ENCODE measurements around the gene MRPL47.
A peak's percentile ranks its signal among the peaks of the same experiment; 100 is the strongest.

Gene MRPL47

GRCh38 chr3:179591313-179591712 is 13.1 kb downstream of the MRPL47 start:
- WGBS (ENCODE audit: insufficient coverage, insufficient read length), result no CpG with 5 or more reads among the region's 1 CpG
- Histone ChIP-seq H3K4me1 (ENCODE audit: control insufficient read depth, insufficient read depth, low read length) (no peaks in the 10 kb centered on the region), H3K27ac (ENCODE audit: low read length) (no peak overlapping the region), H3K9me3 (ENCODE audit: control insufficient read depth, insufficient read depth, low read length) (no peaks in the 10 kb centered on the region), H3K27me3 (ENCODE audit: control insufficient read depth, insufficient read depth, low read length) (no peaks in the 10 kb centered on the region), H3K4me3 (ENCODE audit: low read length) (no peak overlapping the region), H3K36me3 (ENCODE audit: control insufficient read depth, insufficient read depth, low read length) (peaks cover 6% of the 10 kb centered on the region; the same call in 1 of the 2 replicates)
- no peak for DNase-seq (ENCODE audit: low read depth, low spot score)

DNA sequence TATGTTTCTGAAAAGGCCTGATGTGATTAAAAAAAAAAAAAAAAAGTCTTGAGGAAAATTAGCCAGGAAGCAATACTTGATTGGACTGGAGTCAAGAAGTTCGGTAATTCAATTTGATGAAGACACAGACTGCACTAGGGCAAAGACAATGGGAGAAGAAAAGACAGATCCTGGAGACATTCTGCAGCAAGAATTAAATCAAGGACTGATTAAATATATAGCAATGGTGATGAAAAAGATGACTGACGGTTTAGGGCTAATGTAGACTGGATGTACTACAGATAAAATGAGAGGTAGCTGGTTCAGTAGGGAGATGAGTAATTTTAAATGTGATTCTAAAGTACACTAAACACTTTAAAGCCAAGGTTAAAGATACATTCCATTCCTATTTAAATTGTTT is 13.8 kb downstream of the MRPL47 start:
- Histone ChIP-seq H3K36me3 (ENCODE audit: control insufficient read depth, insufficient read depth, low read length) (peaks cover 6% of the 10 kb centered on the region; the same call in 1 of the 2 replicates), H3K4me1 (ENCODE audit: control insufficient read depth, insufficient read depth, low read length) (no peaks in the 10 kb centered on the region)
- WGBS (ENCODE audit: insufficient coverage, insufficient read length), result no CpG with 5 or more reads among the region's 2 CpGs

GRCh38 chr3:179589143-179589542 is 15.3 kb downstream of the MRPL47 start:
- Histone ChIP-seq H3K36me3 (ENCODE audit: control insufficient read depth, insufficient read depth, low read length) (peaks cover 6% of the 10 kb centered on the region; the same call in 1 of the 2 replicates), H3K4me3 (ENCODE audit: low read length) (no peak overlapping the region), H3K4me1 (ENCODE audit: control insufficient read depth, insufficient read depth, low read length) (no peaks in the 10 kb centered on the region), H3K27ac (ENCODE audit: low read length) (no peak overlapping the region), H3K9me3 (ENCODE audit: control insufficient read depth, insufficient read depth, low read length) (no peaks in the 10 kb centered on the region), H3K27me3 (ENCODE audit: control insufficient read depth, insufficient read depth, low read length) (no peaks in the 10 kb centered on the region)
- no peak for DNase-seq (ENCODE audit: low read depth, low spot score)

More for the DNA sequence above, 13.8 kb downstream of the MRPL47 start:
- no peak overlapping the region for H3K4me3 ChIP-seq (ENCODE audit: low read length)
- no peaks in the 10 kb centered on the region for H3K27me3 ChIP-seq (ENCODE audit: control insufficient read depth, insufficient read depth, low read length)
- no peak overlapping the region for H3K27ac ChIP-seq (ENCODE audit: low read length)
- H3K9me3 ChIP-seq (ENCODE audit: control insufficient read depth, insufficient read depth, low read length), result no peaks in the 10 kb centered on the region
- DNase-seq (ENCODE audit: low read depth, low spot score), result no peak

GRCh38 chr3:179580992-179581391 is 23.4 kb downstream of the MRPL47 start:
- H3K36me3 ChIP-seq (ENCODE audit: control insufficient read depth, insufficient read depth, low read length), result peaks cover 3% of the 10 kb centered on the region; the same call in 1 of the 2 replicates
- H3K27ac ChIP-seq (ENCODE audit: low read length), result no peak overlapping the region
- no peaks in the 10 kb centered on the region for H3K4me1 ChIP-seq (ENCODE audit: control insufficient read depth, insufficient read depth, low read length)
- H3K4me3 ChIP-seq (ENCODE audit: low read length), result no peak overlapping the region
- no peaks in the 10 kb centered on the region for H3K27me3 ChIP-seq (ENCODE audit: control insufficient read depth, insufficient read depth, low read length)
- DNase-seq (ENCODE audit: low read depth, low spot score), result no peak
- no CpG with 5 or more reads among the region's 1 CpG for WGBS (ENCODE audit: insufficient coverage, insufficient read length)
- H3K9me3 ChIP-seq (ENCODE audit: control insufficient read depth, insufficient read depth, low read length), result no peaks in the 10 kb centered on the region

GRCh38 chr3:179565496-179565895 is 38.9 kb downstream of the MRPL47 start:
- no peaks in the 10 kb centered on the region for H3K27me3 ChIP-seq (ENCODE audit: control insufficient read depth, insufficient read depth, low read length)
- H3K9me3 ChIP-seq (ENCODE audit: control insufficient read depth, insufficient read depth, low read length), result no peaks in the 10 kb centered on the region
- no peak for DNase-seq (ENCODE audit: low read depth, low spot score)
- H3K36me3 ChIP-seq (ENCODE audit: control insufficient read depth, insufficient read depth, low read length), result peaks cover 2% of the 10 kb centered on the region; the same call in 1 of the 2 replicates
- no peak overlapping the region for H3K4me3 ChIP-seq (ENCODE audit: low read length)
- WGBS (ENCODE audit: insufficient coverage, insufficient read length), result no CpG with 5 or more reads among the region's 3 CpGs
- H3K27ac ChIP-seq (ENCODE audit: low read length), result no peak overlapping the region
- H3K4me1 ChIP-seq (ENCODE audit: control insufficient read depth, insufficient read depth, low read length), result no peaks in the 10 kb centered on the region

DNA sequence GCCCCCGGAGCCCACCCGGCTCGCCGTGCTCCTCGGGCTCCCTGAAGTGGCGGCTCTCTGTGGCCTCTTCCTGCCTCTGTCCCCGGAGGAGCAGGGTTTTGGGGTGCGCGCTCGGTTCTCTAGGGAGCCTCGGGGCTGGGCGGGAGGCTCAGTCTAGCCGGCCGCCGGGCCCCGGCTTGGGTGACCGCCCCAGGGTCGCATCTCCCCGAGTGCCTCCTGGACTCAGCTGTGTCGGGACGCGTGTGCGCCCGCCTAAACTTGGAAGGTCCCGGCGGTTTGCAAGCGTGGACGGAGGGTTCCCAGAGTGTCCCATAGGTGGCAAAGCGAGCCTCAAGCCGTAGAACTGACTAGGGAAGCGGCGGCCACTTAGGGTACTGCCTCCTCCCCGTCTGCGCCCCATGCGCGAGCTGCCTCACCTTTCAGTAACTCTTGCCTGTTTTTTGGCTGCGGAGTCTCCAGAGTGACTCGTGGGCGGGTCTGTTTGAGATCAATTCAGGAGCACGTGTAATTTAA is 41.1 kb downstream of the MRPL47 start:
- no peaks in the 10 kb centered on the region for H3K36me3 ChIP-seq (ENCODE audit: control insufficient read depth, insufficient read depth, low read length)
- no peaks in the 10 kb centered on the region for H3K4me1 ChIP-seq (ENCODE audit: control insufficient read depth, insufficient read depth, low read length)
- no CpG with 5 or more reads among the region's 40 CpGs for WGBS (ENCODE audit: insufficient coverage, insufficient read length)
- H3K9me3 ChIP-seq (ENCODE audit: control insufficient read depth, insufficient read depth, low read length), result no peaks in the 10 kb centered on the region
- peak overlapping the region; percentile 90 for H3K4me3 ChIP-seq (ENCODE audit: low read length)
- H3K27me3 ChIP-seq (ENCODE audit: control insufficient read depth, insufficient read depth, low read length), result no peaks in the 10 kb centered on the region
- no peak for DNase-seq (ENCODE audit: low read depth, low spot score)
- no peak overlapping the region for H3K27ac ChIP-seq (ENCODE audit: low read length)

GRCh38 chr3:179562591-179563270 is 41.7 kb downstream of the MRPL47 start, which contains the start of gene ACTL6A:
Gene ACTL6A (plus strand): TSS chr3:179562926. CDS start chr3:179563093, 167 bp downstream.
- H3K27me3 ChIP-seq (ENCODE audit: control insufficient read depth, insufficient read depth, low read length), result no peaks in the 10 kb centered on the region
- no peaks in the 10 kb centered on the region for H3K9me3 ChIP-seq (ENCODE audit: control insufficient read depth, insufficient read depth, low read length)
- no CpG with 5 or more reads among the region's 55 CpGs for WGBS (ENCODE audit: insufficient coverage, insufficient read length)
- H3K36me3 ChIP-seq (ENCODE audit: control insufficient read depth, insufficient read depth, low read length), result no peaks in the 10 kb centered on the region
- no peak within 1 kb of the TSS for H3K27ac ChIP-seq (ENCODE audit: low read length)
- peak within 1 kb of the TSS; percentile 90 for H3K4me3 ChIP-seq (ENCODE audit: low read length)
- DNase-seq (ENCODE audit: low read depth, low spot score), result peak; percentile 99
- H3K4me1 ChIP-seq (ENCODE audit: control insufficient read depth, insufficient read depth, low read length), result no peaks in the 10 kb centered on the region

DNA sequence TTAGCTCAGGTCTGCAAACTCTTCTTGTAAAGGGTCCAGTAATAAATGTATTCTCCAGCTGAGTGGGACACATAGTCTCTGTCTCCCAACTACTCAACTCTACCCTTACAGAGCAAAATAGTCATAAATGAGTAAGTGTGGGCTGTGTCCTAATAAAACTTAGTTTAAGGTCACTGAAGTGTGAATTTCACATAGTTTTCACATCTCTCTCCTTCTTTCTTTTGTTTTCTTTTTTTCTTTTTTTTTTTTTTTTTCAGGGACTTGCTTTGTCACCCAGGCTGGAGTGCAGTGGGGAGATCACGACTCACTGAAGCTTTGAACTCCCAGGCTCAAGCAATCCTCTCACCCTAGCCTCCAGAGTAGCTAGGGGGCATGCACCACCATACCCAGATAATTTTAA is 43.6 kb downstream of the MRPL47 start:
- Histone ChIP-seq H3K4me1 (ENCODE audit: control insufficient read depth, insufficient read depth, low read length) (no peaks in the 10 kb centered on the region), H3K9me3 (ENCODE audit: control insufficient read depth, insufficient read depth, low read length) (no peaks in the 10 kb centered on the region), H3K27ac (ENCODE audit: low read length) (no peak overlapping the region), H3K27me3 (ENCODE audit: control insufficient read depth, insufficient read depth, low read length) (no peaks in the 10 kb centered on the region), H3K36me3 (ENCODE audit: control insufficient read depth, insufficient read depth, low read length) (no peaks in the 10 kb centered on the region), H3K4me3 (ENCODE audit: low read length) (no peak overlapping the region)
- DNase-seq (ENCODE audit: low read depth, low spot score), result no peak
- no CpG with 5 or more reads among the region's 1 CpG for WGBS (ENCODE audit: insufficient coverage, insufficient read length)

- Histone ChIP-seq H3K27me3 (ENCODE audit: control insufficient read depth, insufficient read depth, low read length) (no peaks in the 10 kb centered on the region), H3K4me3 (ENCODE audit: low read length) (no peak overlapping the region)
- DNase-seq (ENCODE audit: low read depth, low spot score), result no peak
These were observed 45.6 kb downstream of the MRPL47 start for GRCh38 chr3:179558742-179559364.

GRCh38 chr3:179551349-179552105 is 52.9 kb downstream of the MRPL47 start:
- H3K27ac ChIP-seq (ENCODE audit: low read length), result no peak overlapping the region
- WGBS (ENCODE audit: insufficient coverage, insufficient read length), result no CpG with 5 or more reads among the region's 4 CpGs
- peaks cover 4% of the 10 kb centered on the region for H3K4me1 ChIP-seq (ENCODE audit: control insufficient read depth, insufficient read depth, low read length)
- no peaks in the 10 kb centered on the region for H3K27me3 ChIP-seq (ENCODE audit: control insufficient read depth, insufficient read depth, low read length)
- H3K4me3 ChIP-seq (ENCODE audit: low read length), result no peak overlapping the region
- no peak for DNase-seq (ENCODE audit: low read depth, low spot score)
- H3K36me3 ChIP-seq (ENCODE audit: control insufficient read depth, insufficient read depth, low read length), result no peaks in the 10 kb centered on the region
- no peaks in the 10 kb centered on the region for H3K9me3 ChIP-seq (ENCODE audit: control insufficient read depth, insufficient read depth, low read length)

More at GRCh38 chr3:179558742-179559364, 45.6 kb downstream of the MRPL47 start:
- Histone ChIP-seq H3K9me3 (ENCODE audit: control insufficient read depth, insufficient read depth, low read length) (no peaks in the 10 kb centered on the region), H3K27ac (ENCODE audit: low read length) (no peak overlapping the region), H3K36me3 (ENCODE audit: control insufficient read depth, insufficient read depth, low read length) (no peaks in the 10 kb centered on the region), H3K4me1 (ENCODE audit: control insufficient read depth, insufficient read depth, low read length) (no peaks in the 10 kb centered on the region)
- WGBS (ENCODE audit: insufficient coverage, insufficient read length), result no CpG with 5 or more reads among the region's 3 CpGs
